ENCODE data around the gene HMGCL.
"Not testable (repeated sequence)": the region's sequence is repeated elsewhere in the genome, so short reads cannot be mapped to it uniquely, and the experiment has no call there.

Gene HMGCL

DNA sequence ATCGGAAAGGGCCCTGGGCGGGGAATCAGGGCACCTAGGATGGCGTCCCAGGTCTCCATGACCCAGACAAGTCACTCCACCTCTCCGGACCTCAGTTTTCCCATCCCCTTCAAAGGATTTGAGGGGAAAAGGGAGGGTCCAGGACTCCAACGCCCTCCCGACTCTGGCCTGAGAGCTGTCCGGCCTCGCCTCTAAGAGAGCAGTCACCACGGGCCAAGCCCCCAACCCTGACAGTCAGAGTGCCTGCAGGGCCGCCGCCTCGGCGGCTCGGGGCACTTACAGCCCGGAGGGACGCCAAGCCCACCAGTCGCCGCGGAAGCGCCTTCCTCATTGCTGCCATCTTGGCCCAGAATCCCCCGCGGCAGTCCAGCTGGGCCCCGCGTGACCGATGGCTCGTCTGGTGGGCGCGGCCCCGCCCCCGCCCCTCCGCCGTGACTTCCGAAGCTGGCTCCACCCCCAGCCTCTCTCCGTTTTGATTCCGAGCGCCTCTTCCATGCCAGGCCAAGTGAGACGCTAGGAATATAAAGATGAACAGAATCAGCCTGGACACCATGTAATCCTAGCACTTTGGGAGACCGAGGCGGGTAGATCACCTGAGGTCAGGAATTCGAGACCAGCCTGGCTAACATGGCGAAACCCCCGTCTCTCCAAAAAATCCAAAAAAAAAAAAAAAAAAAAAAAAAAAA lies at the start of gene HMGCL:
Gene HMGCL, minus strand, starts transcription at position 354 of the 686 bp plus-strand sequence. Its CDS starts 14 bp downstream, at position 340.
- Mint-ChIP-seq H3K9me3 (no peaks in the 10 kb centered on the region), H3K4me3 (peak within 1 kb of the TSS; percentile 95), H3K27ac (peak within 1 kb of the TSS; percentile 96), H3K4me1 (peaks cover 19% of the 10 kb centered on the region), H3K27me3 (no peaks in the 10 kb centered on the region), H3K36me3 (peaks cover 2% of the 10 kb centered on the region)
- ATAC-seq (ENCODE audit: low read depth) (peak; percentile 95), DNase-seq (ENCODE audit: low spot score in 2 of 2) (peak; percentile 71)

GRCh38 chr1:23872421-23872820 lies 47.2 kb upstream of the HMGCL start:
- Mint-ChIP-seq H3K27ac (no peak overlapping the region), H3K9me3 (no peaks in the 10 kb centered on the region), H3K4me1 (peaks cover 18% of the 10 kb centered on the region), H3K4me3 (no peak overlapping the region), H3K27me3 (no peaks in the 10 kb centered on the region), H3K36me3 (peaks cover 26% of the 10 kb centered on the region)
- ATAC-seq (ENCODE audit: low read depth) (no peak), DNase-seq (ENCODE audit: low spot score in 2 of 2) (no peak)

GRCh38 chr1:23869051-23869450 lies 43.8 kb upstream of the HMGCL start:
- Mint-ChIP-seq H3K27ac (peak overlapping the region; percentile 58), H3K9me3 (no peaks in the 10 kb centered on the region), H3K4me3 (peak overlapping the region; percentile 83), H3K36me3 (peaks cover 9% of the 10 kb centered on the region), H3K4me1 (peaks cover 23% of the 10 kb centered on the region), H3K27me3 (no peaks in the 10 kb centered on the region)
- ATAC-seq (ENCODE audit: low read depth) = no peak
- DNase-seq (ENCODE audit: low spot score in 2 of 2) = no peak

- H3K36me3 Mint-ChIP-seq = peaks cover 8% of the 10 kb centered on the region
- peak overlapping the region; percentile 58 for H3K27ac Mint-ChIP-seq
- ATAC-seq (ENCODE audit: low read depth) (no peak), DNase-seq (ENCODE audit: low spot score in 2 of 2) (no peak)
- H3K9me3 Mint-ChIP-seq = no peaks in the 10 kb centered on the region
- H3K4me1 Mint-ChIP-seq = peaks cover 22% of the 10 kb centered on the region
- H3K4me3 Mint-ChIP-seq = peak overlapping the region; percentile 83
- H3K27me3 Mint-ChIP-seq = no peaks in the 10 kb centered on the region
Measured at GRCh38 chr1:23868557-23869016, 43.4 kb upstream of the HMGCL start.

DNA sequence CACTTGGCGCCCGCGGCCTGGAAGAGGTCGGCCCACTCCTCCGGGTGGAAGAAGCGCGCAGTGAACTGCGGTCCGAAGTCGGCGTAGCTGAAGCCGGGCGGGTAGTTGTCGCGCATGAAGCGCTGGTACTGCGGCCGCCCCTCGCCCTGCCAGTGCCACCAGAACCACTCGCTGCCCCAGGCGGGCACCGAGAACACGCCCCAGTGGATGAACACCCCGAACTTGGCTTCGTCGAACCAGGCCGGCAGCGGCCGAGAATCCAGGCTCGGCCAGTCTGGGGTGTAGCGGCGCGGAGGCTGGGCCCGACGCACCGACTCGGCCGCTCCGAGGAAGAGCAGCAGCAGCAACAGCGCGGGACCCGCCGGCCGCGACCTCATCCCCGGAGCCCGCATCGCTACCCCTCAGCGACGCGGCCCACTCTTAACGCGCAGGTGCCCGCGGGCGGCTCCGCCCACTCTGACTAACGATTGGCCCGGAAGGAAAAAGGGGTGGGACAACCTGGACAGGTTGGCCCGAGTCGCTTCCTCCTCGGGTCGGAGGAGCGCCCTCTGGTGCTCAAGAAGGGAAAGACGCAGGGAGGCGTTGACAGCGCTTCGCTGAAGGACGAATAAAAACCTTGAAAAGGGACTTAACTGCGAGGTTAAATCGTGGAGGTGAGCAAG lies 42.8 kb upstream of the HMGCL start, which contains the start of gene FUCA1:
Gene FUCA1, minus strand, starts transcription at position 396 of the 662 bp plus-strand sequence. Its CDS starts 4 bp downstream, at position 392.
- no peaks in the 10 kb centered on the region for H3K9me3 Mint-ChIP-seq

DNA sequence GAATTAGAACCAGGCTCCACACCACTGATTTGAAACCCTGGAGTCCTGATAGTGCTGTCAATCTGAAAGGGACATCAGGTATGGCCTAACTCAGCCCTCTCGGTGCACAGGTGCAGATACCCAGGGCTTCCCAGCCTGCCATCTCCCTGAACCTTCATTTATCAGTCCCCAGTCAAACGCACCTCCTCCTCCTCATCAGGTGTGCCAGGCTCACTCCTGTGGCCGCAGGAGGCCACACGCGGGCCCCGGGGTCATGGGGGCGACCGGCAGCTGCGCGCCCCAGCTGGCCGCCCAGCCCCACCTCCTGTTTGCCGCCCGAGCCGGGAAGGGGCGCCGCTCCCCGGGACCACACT lies 42.3 kb upstream of the HMGCL start:
- Mint-ChIP-seq H3K27ac (peak overlapping the region; percentile 58), H3K4me3 (peak overlapping the region; percentile 83), H3K27me3 (no peaks in the 10 kb centered on the region), H3K36me3 (peaks cover 8% of the 10 kb centered on the region), H3K4me1 (peaks cover 22% of the 10 kb centered on the region), H3K9me3 (no peaks in the 10 kb centered on the region)
- DNase-seq (ENCODE audit: low spot score in 2 of 2) (no peak), ATAC-seq (ENCODE audit: low read depth) (no peak)

More for the DNA sequence above, 42.8 kb upstream of the HMGCL start, which contains the start of gene FUCA1:
- H3K27ac Mint-ChIP-seq = peak within 1 kb of the TSS; percentile 58
- peaks cover 8% of the 10 kb centered on the region for H3K36me3 Mint-ChIP-seq
- H3K4me3 Mint-ChIP-seq = peak within 1 kb of the TSS; percentile 83
- no peaks in the 10 kb centered on the region for H3K27me3 Mint-ChIP-seq
- DNase-seq (ENCODE audit: low spot score in 2 of 2) (peak; percentile 92 to 93), ATAC-seq (ENCODE audit: low read depth) (peak; percentile 98)
- peaks cover 22% of the 10 kb centered on the region for H3K4me1 Mint-ChIP-seq

GRCh38 chr1:23865543-23865930 lies 40.3 kb upstream of the HMGCL start:
- H3K36me3 Mint-ChIP-seq = peaks cover 6% of the 10 kb centered on the region
- no peak for DNase-seq (ENCODE audit: low spot score in 2 of 2)
- H3K9me3 Mint-ChIP-seq = no peaks in the 10 kb centered on the region
- no peak overlapping the region for H3K4me3 Mint-ChIP-seq
- no peak for ATAC-seq (ENCODE audit: low read depth)
- no peaks in the 10 kb centered on the region for H3K27me3 Mint-ChIP-seq
- no peak overlapping the region for H3K27ac Mint-ChIP-seq
- peaks cover 24% of the 10 kb centered on the region for H3K4me1 Mint-ChIP-seq

- no peak for DNase-seq (ENCODE audit: low spot score in 2 of 2)
- Mint-ChIP-seq H3K9me3 (no peaks in the 10 kb centered on the region), H3K4me1 (peaks cover 21% of the 10 kb centered on the region), H3K4me3 (no peak overlapping the region), H3K27me3 (no peaks in the 10 kb centered on the region), H3K27ac (no peak overlapping the region), H3K36me3 (peaks cover 7% of the 10 kb centered on the region)
- no peak for ATAC-seq (ENCODE audit: low read depth)
Measured at GRCh38 chr1:23864801-23865542, 39.7 kb upstream of the HMGCL start.

- peaks cover 13% of the 10 kb centered on the region for H3K4me1 Mint-ChIP-seq
- no peak overlapping the region for H3K4me3 Mint-ChIP-seq
- no peaks in the 10 kb centered on the region for H3K9me3 Mint-ChIP-seq
- peaks cover 12% of the 10 kb centered on the region for H3K36me3 Mint-ChIP-seq
- no peak for ATAC-seq (ENCODE audit: low read depth)
- H3K27me3 Mint-ChIP-seq = no peaks in the 10 kb centered on the region
- DNase-seq (ENCODE audit: low spot score in 2 of 2) = no peak
- no peak overlapping the region for H3K27ac Mint-ChIP-seq
Measured at GRCh38 chr1:23862640-23863039, 37.4 kb upstream of the HMGCL start.

DNA sequence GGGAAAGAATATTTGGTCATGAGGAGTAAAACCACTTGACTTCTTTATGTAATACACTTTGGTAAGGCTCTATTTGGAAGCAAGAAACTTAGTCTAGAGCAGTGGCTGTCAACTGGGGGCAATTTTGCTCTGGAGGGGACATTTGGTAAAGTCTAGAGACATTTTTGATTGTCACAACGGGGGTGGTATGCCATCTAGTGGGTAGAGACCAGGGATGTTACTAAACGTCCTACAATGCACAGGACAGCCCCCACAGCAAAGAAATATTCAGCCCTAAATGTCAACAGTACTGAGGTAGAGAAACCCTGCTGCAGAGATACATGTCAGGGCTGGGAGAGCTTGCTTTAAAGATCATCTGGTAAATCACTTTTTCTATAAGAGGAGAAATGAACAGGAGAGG lies 29.3 kb upstream of the HMGCL start:
- Mint-ChIP-seq H3K4me3 (no peak overlapping the region), H3K36me3 (peaks cover 18% of the 10 kb centered on the region), H3K27me3 (no peaks in the 10 kb centered on the region), H3K4me1 (no peaks in the 10 kb centered on the region), H3K9me3 (no peaks in the 10 kb centered on the region), H3K27ac (no peak overlapping the region)
- DNase-seq (ENCODE audit: low spot score in 2 of 2) (no peak), ATAC-seq (ENCODE audit: low read depth) (peak; percentile 42)

DNA sequence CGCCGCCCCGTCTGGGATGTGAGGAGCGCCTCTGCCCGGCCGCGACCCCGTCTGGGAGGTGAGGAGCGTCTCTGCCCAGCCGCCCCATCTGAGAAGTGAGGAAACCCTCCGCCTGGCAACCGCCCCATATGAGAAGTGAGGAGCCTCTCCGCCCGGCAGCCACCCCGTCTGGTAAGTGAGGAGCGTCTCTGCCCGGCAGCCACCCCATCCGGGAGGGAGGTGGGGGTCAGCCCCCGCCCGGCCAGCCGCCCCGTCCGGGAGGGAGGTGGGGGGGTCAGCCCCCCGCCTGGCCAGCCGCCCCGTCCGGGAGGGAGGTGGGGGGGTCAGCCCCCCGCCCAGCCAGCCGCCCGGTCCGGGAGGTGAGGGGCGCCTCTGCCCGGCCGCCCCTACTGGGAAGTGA lies 27.9 kb upstream of the HMGCL start:
- not testable (repeated sequence) for DNase-seq (ENCODE audit: low spot score in 2 of 2); H3K4me1 Mint-ChIP-seq; ATAC-seq (ENCODE audit: low read depth); H3K4me3 Mint-ChIP-seq; H3K27ac Mint-ChIP-seq; H3K27me3 Mint-ChIP-seq; H3K9me3 Mint-ChIP-seq
- peaks cover 22% of the 10 kb centered on the region for H3K36me3 Mint-ChIP-seq

DNA sequence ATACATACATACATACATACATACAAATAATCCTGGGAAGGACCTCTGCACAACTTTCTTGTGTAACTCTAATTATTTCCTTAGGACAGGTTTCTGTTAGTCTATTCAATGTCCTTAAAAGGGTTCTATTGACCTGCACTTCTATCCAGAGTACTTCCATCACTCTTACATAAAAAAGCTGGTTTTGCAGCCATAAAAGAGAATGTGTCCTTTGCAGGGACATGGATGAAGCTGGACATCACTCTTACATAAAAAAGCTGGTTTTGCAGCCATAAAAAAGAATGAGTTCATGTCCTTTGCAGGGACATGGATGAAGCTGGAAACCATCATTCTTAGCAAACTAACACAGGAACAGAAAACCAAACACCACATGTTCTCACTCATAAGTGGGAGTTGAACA lies 26.2 kb upstream of the HMGCL start:
- not testable (repeated sequence) for H3K27me3 Mint-ChIP-seq

DNA sequence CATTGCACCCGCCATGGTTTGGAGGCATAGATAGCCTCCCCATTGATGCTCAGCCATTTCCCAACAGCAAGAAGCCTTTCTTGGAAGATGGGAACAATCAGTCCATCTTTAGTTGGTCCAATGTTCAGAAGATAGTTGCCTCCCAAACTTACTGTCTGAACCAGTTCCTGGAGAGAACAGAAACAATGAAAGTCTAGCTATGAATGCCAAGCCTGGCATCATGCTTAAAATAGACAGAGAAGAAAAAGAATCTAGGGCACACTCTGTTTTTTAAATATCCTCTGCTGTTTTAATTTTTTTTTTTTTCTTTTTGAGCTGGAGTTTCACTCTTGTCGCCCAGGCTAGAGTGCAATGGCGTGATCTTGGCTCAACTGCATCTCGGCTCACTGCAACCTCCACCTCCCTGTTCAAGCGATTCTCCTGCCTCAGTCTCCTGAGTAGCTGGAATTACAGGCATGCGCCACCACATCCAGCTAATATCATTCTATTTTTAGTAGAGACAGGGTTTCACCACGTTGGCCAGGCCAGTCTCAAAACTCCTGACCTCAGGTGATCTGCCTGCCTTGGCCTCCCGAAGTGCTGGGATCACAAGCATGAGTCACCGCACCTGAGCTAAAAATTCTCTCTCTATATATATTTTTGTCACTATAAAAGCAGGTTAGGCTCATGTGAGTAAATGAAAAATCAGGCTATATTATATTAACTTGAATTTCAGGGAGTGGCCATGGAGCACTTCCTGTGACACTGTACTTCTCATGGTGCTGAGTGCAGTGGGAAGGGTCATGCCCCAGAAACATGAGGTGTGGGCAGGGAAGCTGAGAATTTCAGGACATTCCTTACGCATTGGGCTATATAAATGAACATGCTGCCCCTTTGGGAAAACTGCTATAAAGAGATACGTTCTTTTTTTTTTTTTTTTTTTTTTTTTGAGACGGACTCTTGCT lies 23.7 kb upstream of the HMGCL start:
- no peak overlapping the region for H3K27ac Mint-ChIP-seq
- ATAC-seq (ENCODE audit: low read depth) (no peak), DNase-seq (ENCODE audit: low spot score in 2 of 2) (no peak)
- no peaks in the 10 kb centered on the region for H3K9me3 Mint-ChIP-seq
- H3K27me3 Mint-ChIP-seq = no peaks in the 10 kb centered on the region
- no peaks in the 10 kb centered on the region for H3K4me1 Mint-ChIP-seq
- peaks cover 29% of the 10 kb centered on the region for H3K36me3 Mint-ChIP-seq
- H3K4me3 Mint-ChIP-seq = no peak overlapping the region

More for the DNA sequence above, 26.2 kb upstream of the HMGCL start:
- H3K4me3 Mint-ChIP-seq; H3K4me1 Mint-ChIP-seq; DNase-seq (ENCODE audit: low spot score in 2 of 2); ATAC-seq (ENCODE audit: low read depth); H3K27ac Mint-ChIP-seq; H3K9me3 Mint-ChIP-seq: not testable (repeated sequence)
- H3K36me3 Mint-ChIP-seq = peaks cover 31% of the 10 kb centered on the region
